ENCODE measurements around the gene CWC22. TPM values are rescaled to one million over a fixed set of nuclear protein-coding genes. Genes with fewer than 3 reads are reported as not detected.

Gene CWC22
- total and polyA plus RNA-seq, 2 donors (not counting 3 experiments of a cell fraction or from before 2014, with no cell fraction given), result 1.8 to 15.7 TPM

GRCh38 chr2:179952658-179953057 is 54.4 kb downstream of the CWC22 start:
- H2AFZ ChIP-seq (ENCODE audit: low read depth, low read length), result no peak overlapping the region

More at GRCh38 chr2:179952658-179953057, 54.4 kb downstream of the CWC22 start:
- Histone ChIP-seq H3K27ac (ENCODE audit: insufficient read depth, low read depth, low read length) (no peak overlapping the region), H3K36me3 (ENCODE audit: control insufficient read depth in 2 of 2, extremely low read depth in 1 of 2, insufficient read depth in 2 of 2, low read length in 2 of 2) (peaks cover 5 to 8% of the 10 kb centered on the region in 2 experiments), H3K4me1 (ENCODE audit: control insufficient read depth, extremely low read depth, insufficient read depth, low read length) (no peaks in the 10 kb centered on the region), H3K79me2 (ENCODE audit: control insufficient read depth, insufficient read depth, low read length) (no peaks in the 10 kb centered on the region), H3K9ac (replicated peaks; ENCODE audit: extremely low read depth, insufficient read depth, low read length) (no peak overlapping the region), H3K27me3 (ENCODE audit: control insufficient read depth in 2 of 2, insufficient read depth in 2 of 2, low read length in 2 of 2) (no peaks in the 10 kb centered on the region), H4K20me1 (replicated peaks; ENCODE audit: control insufficient read depth, extremely low read depth, insufficient read depth, low read length) (no peaks in the 10 kb centered on the region), H3K9me3 (replicated peaks; ENCODE audit: control insufficient read depth, insufficient read depth, low read length) (no peaks in the 10 kb centered on the region), H3K4me2 (ENCODE audit: insufficient read depth, low read length) (no peak overlapping the region), H3K4me3 (replicated peaks in 1 of 3; ENCODE audit: insufficient read depth in 1 of 3, low read depth in 1 of 3, low read length in 3 of 3) (no peak overlapping the region), H3K9me1 (replicated peaks; ENCODE audit: control insufficient read depth, extremely low read depth, insufficient read depth, low read length) (no peaks in the 10 kb centered on the region)
- dilution Hi-C loops (cut with MboI; ENCODE audit: extremely low pct_ligation_motif_present, low sequenced_read_pairs), result no loop called here
- ChIA-PET CTCF (no interaction called here), POLR2A (no interaction called here)
- TF ChIP-seq FOS (IDR thresholded peaks at IDR 0.05; ENCODE audit: borderline replicate concordance, insufficient read depth, low read length), result no peak
- no peak for TF ChIP-seq POLR2AphosphoS5 (IDR thresholded peaks at IDR 0.05; ENCODE audit: insufficient read depth, low read depth, low read length)
- no peak for TF ChIP-seq GATA2 (IDR thresholded peaks at IDR 0.05; ENCODE audit: insufficient read depth, insufficient read length, low read depth, low read length)
- TF ChIP-seq EZH2 (IDR thresholded peaks at IDR 0.05; ENCODE audit: borderline replicate concordance, low read depth, low read length, severe bottlenecking), result no peak
- no peak for TF ChIP-seq MAX (IDR thresholded peaks at IDR 0.05; ENCODE audit: insufficient read depth, insufficient read length)
- TF ChIP-seq CTCF (IDR thresholded peaks at IDR 0.05; ENCODE audit: extremely low read depth in 1 of 2, insufficient read depth in 1 of 2, low read depth in 1 of 2, low read length in 2 of 2), result no peak
- no peak for TF ChIP-seq POLR2A (IDR thresholded peaks at IDR 0.05; ENCODE audit: low read depth, low read length)
- no peak for TF ChIP-seq JUN (IDR thresholded peaks at IDR 0.05; ENCODE audit: borderline replicate concordance, insufficient read depth, insufficient read length, low read depth)
- TF ChIP-seq MYC (IDR thresholded peaks at IDR 0.05; ENCODE audit: low read depth, low read length), result no peak
- BruUV-seq (replicated peaks), result no TSS peak
- intact Hi-C loops (cut with micrococcal nuclease), result no loop called here
- FAIRE-seq (no peak), DNase-seq (ENCODE audit: low read depth, low spot score) (no peak)
